GM10847 (cell line): ENCODE data around the gene A3GALT2.

Experiments
- POLR2A ChIP-seq: IDR thresholded peaks from 2 replicates; pipeline ENCODE4 v1.6.1; 2011; ENCODE audit not compliant: insufficient read length; ENCODE audit errors: extremely low read depth

The A3GALT2 gene

DNA sequence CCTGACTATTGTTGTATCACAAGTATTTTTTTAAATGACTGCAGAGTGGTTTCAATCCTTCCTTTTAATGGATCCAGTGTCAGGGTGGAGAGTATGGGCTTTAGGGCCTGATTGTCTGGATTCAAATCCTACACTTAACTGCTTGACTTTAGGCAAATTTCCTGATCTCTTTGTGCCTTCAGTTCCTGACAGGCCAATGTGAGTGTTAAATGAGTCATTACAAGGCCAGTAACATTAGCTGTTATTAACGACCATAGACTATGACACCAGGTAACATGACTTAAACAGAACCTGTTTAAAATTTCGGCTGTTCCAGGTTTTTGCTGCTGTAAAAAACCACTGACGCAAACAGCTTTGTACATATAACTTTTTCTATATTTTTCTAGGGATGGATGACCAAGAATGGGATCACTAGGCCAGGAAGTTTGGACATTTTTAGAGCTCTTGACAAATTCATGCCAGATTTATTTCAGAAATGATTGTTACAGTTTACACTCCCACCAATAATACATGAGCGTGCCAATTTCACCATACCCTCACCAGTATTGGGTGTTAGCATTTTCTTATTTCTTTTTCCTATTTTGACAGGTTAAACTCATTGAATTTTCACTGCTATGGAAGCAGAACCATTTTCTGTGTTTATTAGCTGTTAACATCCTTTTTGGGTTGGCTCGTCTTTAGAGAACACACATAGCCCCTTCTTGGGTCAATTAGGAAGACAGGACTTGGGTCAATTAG is 53.3 kb downstream of the A3GALT2 start:
- TF ChIP-seq POLR2A, result no peak

DNA sequence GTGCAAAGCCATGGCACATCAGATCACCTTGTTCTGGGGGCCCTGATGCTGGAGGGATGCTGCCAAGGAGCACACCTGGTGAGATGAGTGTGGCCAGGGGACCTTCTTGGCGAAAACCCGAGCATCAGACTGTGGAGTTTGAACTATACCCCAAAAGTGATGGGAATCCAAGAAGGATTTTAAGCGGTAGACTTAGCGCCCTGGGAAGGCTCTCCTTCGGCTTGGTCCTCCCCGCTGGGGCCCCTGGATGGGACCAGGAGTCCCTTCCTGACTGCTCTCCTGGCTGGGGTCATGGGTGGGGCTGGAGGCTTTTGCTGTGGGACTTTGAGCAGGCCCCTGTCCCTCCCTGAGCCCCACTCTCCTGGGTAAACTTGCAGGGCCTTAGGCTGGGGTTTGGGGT is 54.1 kb downstream of the A3GALT2 start:
- no peak for TF ChIP-seq POLR2A

- TF ChIP-seq POLR2A, result no peak
Measured at GRCh38 chr1:33265780-33266605, 54.9 kb downstream of the A3GALT2 start.

GRCh38 chr1:33263890-33264504 is 56.9 kb downstream of the A3GALT2 start:
- TF ChIP-seq POLR2A, result no peak

DNA sequence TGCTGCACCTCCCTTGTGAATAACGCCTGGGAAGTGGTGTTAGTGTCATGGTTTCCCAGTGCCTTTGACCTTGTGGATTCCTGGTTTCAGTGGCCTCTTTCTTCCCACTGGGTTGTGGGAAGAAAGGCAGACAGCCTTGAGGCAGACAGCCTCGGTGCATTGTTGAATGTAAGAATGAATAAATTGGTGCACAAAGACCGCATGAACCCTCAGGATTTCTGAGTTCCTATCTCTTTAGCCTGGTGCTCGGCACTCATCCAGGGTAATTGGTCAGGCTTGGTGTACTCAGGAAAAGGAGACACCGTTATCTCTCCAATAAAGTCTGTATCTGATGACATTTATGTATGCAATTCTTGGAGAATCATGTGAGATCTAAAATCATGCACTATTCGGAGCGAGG is 59.6 kb downstream of the A3GALT2 start:
- no peak for TF ChIP-seq POLR2A

DNA sequence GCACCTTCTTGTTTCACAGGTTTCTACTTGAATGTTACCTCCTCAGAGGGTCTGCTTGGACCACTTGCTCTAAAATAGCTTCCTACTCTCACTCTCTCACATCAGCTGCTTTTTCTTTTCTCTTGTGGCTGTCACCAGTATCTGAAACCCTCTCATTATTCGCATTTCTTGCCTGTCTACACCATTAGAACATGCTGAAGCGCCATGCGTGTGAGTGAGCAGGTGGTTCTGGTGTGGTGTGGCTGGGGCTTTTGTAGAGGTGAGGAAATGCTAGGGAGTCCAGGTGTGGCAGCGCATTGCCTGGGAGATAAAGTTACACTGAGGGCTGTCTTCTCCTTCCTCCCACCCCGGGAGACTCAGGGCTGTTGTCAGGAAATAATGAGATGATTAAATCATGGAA is 60.5 kb downstream of the A3GALT2 start:
- no peak for TF ChIP-seq POLR2A

GRCh38 chr1:33259879-33260278 is 61.0 kb downstream of the A3GALT2 start:
- TF ChIP-seq POLR2A, result no peak

DNA sequence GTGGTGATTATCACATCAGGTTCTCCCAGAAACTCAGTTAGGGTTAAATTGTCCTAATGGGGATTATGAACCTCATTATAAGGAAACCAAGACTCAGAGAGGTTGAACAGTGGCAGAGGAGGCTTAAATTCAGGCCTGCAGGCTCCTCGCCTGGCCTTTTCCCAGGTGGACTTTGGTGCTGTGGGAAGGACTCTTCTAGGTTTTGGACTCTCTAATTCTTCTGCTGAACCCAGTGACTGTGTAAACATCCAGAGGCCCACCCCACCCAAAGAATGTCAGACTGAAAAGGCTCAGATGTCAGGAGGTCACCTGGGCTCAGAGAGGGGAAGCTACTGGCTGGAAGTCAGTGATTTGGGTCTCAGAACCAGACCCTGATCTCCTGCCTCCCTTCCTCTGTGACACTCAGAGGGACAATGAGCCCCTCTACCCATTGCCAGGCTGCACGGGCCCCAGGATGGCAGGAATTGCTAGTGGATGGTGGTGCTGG is 62.1 kb downstream of the A3GALT2 start:
- no peak for TF ChIP-seq POLR2A

DNA sequence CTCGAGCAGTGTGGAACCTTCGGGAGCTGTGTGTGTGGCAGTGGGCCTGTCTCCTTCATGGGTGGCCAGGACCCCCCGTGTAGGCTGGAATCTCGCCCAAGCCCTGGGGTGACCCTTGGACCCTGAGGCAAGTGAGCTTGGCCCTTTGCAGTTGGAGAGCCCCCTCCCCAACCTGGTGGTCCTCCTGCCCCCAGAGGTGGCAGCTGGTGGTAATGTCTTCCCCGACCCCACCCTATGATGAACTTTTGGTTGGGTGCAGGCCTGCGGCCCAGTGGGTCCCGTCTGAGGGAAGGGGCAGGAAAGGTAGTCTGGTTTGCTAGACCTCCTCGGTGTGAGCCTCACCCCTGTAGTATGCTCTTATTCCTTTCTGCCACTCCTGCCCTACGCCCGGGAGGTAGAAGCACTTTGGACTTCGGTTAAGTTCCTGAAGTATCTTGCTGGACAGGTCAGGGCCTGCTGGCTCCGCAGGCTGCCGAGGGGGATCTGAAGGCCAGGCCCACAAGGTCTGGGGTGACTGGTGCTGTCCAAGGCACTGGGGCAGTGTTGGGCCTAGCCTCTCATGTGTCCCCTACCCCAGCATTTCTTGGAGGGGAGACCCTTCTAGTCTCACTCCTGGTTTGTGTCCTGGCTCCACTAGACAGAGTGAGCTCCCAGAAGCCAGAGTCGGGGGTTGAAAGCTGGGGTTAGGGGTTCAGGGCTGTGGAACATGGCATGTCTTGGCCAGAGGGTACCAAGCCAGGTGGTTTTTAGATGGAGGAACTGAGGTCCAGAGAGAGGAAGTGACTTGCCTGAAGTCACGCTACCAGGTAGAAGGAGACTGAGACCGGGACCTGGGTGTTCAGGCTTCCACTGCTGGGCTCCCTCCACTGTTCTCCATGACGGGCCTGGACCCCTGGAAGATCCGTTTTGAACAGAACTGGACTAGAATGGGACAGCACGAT is 62.9 kb downstream of the A3GALT2 start:
- TF ChIP-seq POLR2A, result no peak

GRCh38 chr1:33257207-33257771 is 63.6 kb downstream of the A3GALT2 start:
- TF ChIP-seq POLR2A, result no peak
